Midbrain (tissue), 1 donor: ENCODE measurements around the gene PLN.

ENCODE experiments used
- DNase-seq: peaks from one replicate; lab custom pipeline; 2025; lab: John Stamatoyannopoulos, UW

Gene PLN

DNA sequence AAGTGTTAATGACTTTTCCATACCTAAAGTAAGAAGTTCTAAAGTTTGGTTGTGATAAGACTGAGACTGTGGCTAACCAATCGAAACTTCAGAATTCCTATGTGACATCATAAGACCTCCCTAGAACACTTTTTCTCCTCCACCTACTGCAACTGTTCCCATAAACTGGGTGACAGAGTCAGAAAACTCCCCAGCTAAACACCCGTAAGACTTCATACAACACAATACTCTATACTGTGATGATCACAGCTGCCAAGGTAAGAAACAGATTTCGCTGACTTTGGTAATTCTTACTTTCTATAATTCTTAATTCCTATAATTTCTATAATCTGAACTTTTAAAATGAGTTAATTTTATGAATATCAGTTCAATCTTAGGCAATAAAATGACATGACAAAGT is at the start of gene PLN:
Gene PLN, plus strand, starts transcription at position 161 of the 400 bp plus-strand sequence. CDS start 10,626 bp downstream, outside the sequence.
- no peak for DNase-seq

DNA sequence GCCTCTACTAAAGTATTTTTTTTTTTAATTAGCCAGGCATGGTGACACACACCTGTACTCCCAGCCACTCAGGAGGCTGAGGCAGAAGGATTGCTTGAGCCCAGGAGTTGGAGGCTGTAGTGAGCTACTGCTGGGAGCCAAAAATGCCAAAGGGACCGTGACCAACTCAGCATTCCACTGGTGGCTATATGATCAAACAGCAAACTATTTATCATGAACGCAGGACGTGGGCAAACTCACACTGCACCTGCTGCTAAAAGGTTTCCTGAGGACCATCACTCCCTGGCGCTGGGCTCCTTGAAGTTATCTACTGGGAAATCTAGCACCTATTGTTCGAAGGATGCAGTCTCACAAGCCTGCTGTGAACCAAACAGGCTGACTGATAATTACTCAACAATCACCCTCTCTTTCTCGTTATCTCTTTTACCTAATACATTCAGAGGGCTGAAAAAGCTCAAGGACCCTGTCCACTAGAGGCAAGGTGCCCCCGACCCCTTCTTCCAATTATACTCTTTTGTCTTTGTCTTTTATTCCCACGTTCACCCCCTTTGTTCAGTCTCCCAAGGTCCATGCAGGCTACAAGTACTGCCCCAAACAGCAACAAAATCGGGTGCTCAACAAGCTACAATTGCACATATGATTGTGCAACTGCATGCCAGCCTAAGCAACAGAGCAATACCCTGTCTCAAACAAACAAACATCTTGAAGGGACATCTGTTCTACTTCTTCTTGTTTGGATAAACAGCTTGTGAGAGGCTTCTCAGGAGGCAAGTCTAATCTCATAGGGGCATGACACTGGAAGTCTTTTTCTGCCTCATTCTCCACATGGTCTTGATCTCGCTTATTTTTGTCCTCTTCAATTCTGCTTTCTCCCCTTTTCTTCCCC is 47.7 kb upstream of the PLN start:
- DNase-seq = no peak

DNA sequence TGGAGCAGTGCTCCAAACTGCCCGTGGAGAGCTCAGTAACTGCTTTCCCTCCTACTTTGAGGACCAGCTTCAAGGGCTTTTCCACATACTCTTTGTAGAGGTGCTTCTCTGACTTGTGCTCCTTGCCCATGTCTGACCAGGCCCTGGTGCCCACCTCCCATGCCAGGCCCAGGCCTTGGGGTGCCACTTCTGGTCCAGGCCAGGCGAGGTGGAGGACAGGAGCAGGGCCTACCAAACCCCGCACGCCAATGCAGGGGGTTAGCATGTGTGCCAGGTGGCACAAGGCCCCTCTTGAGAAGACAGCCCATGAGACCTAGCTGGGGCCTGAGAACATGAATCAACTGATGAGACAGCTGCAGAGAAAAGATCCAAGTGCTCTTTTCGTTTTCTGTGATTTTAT is 47.0 kb upstream of the PLN start:
- no peak for DNase-seq

DNA sequence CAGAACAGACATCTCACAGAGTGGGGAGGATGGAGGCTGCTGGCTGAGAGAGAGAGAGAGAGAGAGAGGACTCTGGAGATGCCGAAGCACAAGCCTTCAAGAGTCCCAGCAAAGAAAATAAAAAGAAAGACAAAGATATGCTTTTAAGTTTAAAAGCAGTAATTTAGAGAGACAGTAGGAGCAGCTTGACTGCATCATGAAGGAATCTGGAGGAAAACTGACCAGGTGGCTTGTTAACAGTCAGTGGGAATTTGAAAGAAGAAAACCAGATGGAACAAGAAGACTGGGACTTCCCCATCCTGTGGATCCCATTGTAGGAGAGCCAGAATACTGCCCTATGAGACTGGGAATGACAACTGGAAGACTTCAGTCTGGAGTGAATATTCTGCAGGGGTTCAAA is 46.3 kb upstream of the PLN start:
- DNase-seq = no peak

DNA sequence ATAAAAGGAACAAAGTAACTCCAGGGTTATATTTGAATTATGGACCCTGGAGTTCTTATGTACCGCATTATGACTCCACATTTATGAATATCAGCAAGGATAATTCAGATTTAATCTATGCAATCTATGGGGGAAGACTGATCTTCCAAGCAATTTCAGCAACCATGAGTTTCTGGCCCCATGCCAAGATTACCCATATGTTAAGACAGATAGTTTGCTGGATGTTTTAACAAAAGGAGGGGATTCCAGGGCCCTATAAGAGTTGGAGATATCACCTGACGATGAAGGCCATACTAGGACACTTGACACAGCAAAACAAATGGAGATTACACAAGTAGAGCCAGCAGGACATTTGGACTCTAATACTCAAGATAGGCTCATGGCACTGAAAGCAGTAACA is 45.9 kb upstream of the PLN start:
- no peak for DNase-seq

DNA sequence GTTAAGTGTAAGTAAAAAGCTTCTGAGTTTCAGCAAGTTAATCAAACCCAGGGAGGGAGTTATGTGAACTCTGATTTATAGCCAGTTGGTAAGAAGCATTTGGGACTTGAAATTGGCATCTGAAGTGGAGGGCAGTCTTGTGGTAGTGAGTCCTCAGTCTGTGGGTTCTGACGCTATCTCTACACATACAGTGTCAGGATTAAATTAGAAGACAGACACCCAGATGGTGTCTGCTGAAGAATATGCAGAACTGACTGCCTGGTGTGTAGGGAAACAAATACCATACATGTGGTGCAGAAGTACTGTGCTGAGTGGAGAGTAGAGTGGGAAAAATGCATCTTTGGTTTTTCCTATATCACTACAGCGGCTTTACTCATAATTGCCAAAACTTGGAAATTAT is 43.5 kb upstream of the PLN start:
- no peak for DNase-seq

DNA sequence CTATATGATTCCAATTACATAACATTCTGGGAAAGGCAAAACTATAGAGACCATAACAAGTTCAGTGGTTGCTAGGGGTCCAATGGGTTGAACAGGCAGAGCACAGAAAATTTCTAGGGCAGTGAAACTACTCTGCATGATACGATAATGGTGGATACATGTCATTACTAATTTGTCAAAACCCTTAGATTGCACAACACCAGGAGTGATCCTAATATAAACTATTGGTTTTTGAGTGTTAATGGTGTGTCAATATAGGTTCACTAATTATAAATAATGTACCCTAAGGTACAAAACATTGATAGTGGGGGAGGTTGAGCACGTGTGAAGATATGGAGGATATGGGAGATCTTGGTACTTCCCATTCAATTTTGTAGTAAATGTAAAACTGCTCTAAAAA is 42.4 kb upstream of the PLN start:
- no peak for DNase-seq

DNA sequence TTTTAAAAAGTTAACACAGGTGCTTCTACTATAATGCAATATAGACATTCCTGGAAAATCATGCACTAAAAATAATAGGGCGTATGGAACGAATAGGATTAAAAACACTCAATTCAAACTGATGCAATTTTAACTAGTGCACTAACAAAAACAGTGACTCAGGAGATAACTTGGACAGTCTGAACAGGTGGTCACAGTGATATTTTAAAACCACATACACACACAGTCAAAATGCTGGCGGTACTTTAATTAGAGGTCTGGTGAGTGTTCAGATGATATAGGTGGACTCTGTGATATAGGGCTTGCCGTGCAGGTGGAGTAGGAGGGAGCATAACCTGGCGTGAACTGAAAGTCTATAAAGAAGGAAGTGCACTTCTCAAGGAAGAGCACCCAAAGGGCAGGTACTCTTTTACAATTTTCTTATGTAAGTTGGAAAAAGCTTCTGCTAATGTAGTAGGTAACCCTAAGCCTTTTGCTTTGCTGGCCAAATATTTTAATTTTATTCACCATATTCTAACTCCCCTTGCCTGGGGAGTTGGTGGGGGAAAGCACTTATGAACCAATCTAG is 41.9 kb upstream of the PLN start:
- DNase-seq = no peak

DNA sequence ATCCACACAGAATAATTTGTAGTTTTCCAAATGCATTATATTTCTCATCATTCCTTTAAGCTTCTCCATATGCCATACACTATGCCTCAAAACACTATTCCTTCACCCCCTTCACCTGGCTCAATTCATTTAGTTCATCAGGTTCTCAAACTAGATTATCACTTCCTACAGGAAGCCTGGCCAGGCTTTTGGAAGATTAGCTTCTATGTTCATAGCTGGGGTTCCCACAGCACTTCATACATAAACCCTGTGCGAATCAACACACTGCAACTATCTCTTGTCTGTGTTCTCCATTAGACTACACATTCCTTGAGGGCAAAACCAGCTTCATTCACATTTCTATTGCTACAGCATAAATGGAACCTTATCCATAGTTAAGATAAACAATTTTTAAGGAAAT is 40.5 kb upstream of the PLN start:
- no peak for DNase-seq

DNA sequence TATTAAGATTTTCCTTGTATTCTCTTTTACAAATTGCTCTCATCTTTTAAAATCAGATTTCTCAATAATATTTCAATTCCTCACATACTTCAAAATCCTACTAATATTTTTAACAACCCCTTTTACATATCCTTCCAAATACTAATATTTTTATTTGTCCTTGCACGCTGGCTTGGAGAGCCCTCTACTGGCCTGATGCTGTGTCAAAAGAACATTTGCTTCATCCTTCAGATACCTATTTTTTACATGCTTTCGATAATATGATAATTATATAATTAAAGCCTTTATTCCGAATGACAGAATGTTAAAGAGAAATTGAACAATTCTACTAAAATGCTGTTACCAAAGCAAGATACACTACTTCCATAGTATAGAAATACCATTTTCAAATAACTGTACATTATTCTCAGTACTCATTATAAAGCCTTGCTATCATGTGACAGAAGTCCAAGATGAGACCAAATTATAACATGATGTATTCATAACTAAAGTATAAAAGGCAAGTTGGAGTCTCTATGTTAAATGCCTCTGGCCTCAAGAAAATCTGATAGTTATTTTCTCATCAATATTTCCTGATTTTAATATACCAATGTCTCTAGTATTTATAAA is 39.0 kb upstream of the PLN start:
- DNase-seq = peak; percentile 47

DNA sequence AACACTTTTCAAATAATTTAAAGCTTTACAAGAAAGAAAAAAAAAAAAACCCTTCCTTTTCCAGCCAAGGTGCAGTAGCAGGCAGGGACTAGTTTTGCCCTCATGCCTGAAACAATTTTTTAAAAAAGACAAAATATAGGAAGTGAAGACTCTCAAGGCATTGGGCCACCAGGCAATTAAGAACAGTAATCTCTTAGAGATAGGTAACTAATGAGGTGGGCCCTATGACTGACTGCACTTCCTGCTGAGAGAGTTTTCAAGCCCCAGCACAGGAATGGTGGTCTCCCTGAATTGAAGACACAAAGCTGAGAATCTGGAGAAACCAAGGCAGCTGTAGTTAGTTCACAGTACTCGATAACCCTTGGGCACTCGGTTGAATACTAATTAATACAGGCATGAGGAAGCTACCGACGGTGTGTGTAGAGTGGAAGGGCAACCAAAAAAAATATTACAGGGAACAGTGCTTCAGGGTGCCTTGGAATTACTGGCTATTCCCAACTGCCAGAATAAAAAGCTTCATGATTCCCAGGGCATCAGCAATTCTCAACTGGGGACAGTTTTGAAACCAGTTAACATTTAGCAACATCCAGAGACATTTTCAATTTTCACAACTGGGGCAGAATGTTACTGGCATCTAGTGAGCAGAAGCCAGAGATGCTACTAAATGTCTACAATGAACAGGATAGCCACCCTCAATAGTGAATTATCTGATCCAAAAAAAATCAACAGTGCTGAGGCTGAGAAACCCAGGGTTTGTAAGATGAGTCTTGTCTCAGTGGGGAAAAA is 36.0 kb upstream of the PLN start:
- DNase-seq = no peak

DNA sequence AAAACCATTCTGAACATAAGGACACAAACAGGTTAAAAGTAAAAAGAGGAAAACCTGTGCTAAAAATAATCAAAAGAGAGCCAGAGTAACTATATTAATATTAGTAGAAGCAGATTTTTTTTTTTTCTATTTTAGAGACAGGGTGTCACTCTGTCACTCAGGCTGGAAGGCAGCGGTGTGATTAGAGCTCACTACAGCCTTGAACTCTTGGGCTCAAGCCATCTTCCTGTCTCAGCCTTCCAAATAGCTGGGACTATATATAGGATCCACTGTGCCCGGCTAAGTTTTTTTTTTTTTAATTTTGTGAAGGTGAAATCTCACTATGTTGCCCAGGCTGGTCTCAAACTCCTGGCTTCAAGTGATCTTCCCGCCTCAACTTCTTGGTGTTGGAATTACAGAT is 33.4 kb upstream of the PLN start:
- no peak for DNase-seq

DNA sequence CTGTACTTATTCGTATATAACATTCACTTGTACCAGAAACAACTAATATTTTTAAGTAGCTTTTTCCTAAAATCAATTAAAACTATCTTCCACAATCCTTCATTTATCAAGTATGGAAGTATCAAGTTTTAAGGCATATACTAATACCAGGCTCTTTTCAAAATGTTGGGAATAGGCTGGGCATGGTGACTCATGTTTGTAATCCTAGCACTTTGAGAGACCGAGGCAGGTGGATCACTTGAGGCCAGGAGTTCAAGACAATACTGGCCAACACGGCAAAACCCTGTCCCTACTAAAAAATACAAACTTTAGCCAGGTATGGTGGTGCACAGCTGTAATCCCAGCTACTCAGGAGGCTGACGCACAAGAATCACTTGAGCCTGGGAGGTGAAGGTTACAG is 25.7 kb upstream of the PLN start:
- no peak for DNase-seq

DNA sequence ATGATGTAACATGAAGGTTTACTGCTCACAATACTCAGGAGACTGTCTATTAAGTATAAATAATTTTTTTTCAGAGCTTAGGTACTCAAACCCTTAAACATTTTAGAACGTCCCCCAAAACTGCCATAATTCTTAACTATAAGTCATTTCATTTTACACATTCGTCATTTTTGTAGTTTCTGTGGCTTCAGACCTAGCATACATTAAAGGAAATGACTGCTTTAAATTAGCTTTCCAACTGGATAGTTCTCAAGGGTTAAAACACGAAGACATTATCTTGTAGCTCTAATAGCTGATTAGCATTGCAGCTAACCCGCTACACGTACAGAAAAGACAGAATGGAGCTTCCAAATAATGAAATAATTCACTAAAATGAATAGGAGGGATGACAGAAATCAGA is 24.9 kb upstream of the PLN start:
- DNase-seq = no peak

DNA sequence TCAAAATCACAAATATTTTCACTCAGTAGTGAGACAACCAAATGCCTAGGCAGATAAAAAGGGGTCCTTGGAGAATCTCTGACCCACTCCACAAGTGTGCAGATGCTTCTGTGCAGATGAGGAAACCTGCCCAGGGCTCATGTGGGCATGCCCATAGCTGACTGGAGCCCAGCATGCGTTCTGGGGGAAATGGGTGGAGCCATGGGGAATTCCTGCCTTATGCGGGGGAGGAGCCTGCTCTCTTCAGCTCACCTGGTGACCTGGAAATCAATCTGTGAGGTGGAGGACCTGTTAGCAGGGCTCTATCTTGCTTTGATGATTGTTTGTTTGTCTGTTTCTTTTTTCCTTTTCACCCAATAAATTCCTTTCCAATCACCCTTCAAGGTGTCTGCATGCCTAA is 23.4 kb upstream of the PLN start:
- DNase-seq = no peak

DNA sequence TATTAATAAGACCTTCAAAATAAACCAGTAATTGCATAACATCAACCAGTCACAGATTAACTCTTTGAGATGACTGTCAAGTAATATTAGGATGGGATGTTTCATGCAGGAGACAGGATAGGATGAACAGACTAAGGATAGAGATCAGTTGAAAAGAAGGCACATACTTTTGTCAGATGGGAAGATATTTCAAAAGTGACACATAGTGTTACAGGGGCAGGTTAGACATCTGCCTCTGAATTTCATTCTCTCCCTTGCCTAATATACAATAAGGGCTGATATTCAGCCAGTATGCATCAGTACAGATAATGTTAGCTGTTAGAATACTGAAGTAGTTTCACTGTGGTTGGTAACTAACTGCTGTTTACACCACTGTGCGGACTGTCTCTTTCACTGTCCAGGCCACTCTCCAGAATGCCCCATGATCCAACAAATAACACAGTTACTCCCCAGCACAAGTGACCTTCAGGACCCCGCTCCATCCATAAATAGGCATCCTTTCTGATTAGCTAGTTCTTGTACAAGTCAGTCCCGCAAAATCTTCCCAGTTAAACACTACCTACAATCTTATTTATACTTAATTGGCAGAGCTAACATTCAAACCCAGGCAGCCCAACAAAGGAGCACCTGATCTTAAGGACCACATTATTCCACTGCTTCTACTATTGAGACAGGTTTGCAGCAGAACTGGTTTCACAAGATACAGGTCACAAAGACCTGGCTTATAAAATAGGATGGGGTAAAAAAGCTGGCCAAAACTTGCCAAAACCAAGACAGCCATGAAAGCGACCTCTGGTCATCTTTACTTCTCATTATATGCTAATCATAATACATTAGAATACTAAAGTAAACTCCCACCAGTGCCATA is 21.9 kb upstream of the PLN start:
- DNase-seq = no peak

DNA sequence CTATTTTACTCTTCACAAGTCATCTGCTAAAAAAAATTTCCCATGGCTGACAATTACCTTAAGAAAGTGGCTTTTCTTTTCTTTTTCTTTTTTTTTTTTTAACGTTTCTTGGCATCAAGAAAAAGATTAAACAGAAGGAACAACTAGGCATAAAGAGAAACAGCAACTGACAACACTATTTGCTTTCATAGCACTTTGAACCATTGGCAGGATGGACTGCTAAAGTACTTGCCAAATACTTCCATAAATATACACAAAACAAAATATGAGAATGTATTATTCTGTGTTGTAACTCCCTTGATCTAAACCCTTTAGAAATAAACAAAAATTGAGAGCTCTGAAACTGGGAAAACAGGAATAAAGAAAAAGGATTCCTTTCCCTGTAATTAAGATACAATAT is 20.0 kb upstream of the PLN start:
- DNase-seq = no peak

DNA sequence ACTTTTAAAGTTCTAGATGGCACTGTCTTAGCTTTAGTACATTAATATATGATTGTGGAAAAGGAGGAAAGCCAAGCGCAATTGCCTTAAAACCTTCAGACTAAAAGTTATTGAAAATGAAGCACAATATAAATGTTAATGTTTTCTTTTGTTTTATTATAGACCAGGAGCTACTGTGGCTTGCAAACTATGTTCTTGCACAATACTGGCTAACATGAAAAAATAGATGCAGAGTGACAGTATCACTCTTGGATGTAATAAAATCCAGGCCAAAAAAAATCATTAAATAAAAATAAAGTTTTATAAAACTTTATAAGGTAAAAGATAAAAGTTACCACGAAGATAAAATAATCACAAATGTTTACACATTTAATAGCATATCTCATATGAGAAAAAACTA is 18.3 kb upstream of the PLN start:
- DNase-seq = no peak

DNA sequence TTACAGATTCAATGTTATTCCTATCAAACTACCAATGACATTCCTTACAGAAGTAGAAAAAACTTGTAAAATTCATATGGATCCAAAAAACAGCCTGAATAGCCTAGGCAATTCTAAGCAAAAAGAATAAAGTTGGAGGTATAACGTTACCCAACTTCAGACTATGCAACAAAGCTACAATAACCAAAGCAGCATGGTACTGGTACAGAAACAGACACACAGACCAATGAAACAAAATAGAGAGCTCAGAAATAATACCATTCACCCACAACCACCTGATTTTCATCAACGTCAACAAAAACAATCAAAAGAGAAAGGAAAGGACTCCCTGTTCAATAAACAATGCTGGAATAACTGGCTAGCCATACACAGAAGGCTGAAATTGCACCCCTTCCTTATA is 17.2 kb upstream of the PLN start:
- DNase-seq = no peak

DNA sequence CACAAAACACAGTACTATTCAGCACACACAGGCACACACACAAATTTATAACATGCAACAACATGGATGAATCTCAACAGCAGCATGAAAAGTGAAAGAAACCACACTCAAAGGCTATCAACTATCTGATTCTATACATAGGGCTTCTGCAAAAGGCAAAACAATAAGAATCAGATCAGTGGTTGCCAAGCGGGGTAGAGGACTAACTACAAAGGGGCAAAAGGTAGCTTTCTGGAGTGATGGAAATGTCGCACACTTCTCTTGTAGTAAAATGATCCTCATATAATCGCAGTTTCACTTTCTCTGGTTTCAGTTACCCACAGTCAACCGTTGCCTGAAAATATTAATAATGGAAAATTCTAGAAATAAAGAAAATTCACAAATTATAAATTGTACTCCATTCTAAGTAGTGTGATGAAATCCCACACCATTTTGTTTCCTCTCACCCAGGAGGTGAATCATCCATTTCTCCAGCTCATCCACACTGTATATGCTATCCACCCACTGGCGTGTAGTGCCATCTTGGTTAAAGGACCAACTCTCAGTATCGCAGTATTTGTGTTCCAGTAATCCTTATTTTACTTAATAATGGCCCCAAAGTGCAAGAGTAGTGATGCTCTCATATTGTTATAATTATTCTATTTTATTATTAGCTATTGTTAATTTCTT is 12.8 kb upstream of the PLN start:
- no peak for DNase-seq

DNA sequence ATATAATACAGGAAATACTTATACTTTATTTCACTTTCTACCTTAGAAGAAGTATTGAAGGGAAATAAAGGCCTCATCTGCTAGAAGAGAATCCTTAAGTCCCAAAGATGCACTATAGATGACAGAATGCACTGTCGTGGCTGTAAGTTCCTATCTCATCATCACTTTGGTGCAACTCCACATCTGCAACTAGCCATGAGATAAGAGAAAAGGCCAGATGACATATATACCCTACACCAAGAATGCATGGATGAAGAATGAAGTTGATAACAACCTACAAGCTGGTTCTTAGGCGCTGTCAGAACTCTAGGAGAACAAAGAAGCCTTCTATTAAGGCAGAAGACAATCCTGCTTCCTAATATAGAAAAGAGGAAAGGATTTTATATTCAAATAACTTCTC is 11.6 kb upstream of the PLN start:
- no peak for DNase-seq
